Measurements from ENCODE around the gene JMJD6. TPM values are rescaled to one million over a fixed set of nuclear protein-coding genes. Genes with fewer than 3 reads are reported as not detected.

JMJD6 gene
- total and polyA plus RNA-seq, 2 experiments from 2014 or later: 11.4 to 12.8 TPM

- Histone ChIP-seq H3F3A (replicated peaks; ENCODE audit: low read depth) (0 out of 2 replicates have a peak, but pooled peaks cover 9% of the 10 kb centered on the region), H3K27me3 (ENCODE audit: insufficient read depth) (no peaks in the 10 kb centered on the region), H3K79me2 (replicated peaks; ENCODE audit: insufficient read depth) (no peaks in the 10 kb centered on the region), H3K36me3 (ENCODE audit: insufficient read depth) (no peaks in the 10 kb centered on the region), H3K9me2 (ENCODE audit: insufficient read depth) (peaks cover 2% of the 10 kb centered on the region; the same call in 1 of the 2 replicates), H2AFZ (no peak overlapping the region), H3K4me1 (ENCODE audit: insufficient read depth) (no peaks in the 10 kb centered on the region; the same call in 1 of the 2 replicates), H3K4me2 (no peak overlapping the region), H4K20me1 (replicated peaks; ENCODE audit: insufficient read depth) (no peaks in the 10 kb centered on the region), H3K4me3 (no peak overlapping the region), H3K27ac (ENCODE audit: low read depth) (no peak overlapping the region)
- Mint-ChIP-seq H3K4me3 (no peak overlapping the region), H3K36me3 (ENCODE audit: low read depth) (no peaks in the 10 kb centered on the region), H3K4me1 (peaks cover 11% of the 10 kb centered on the region), H3K27me3 (ENCODE audit: insufficient read depth, low read depth, poor library complexity) (peaks cover 13% of the 10 kb centered on the region), H3K27ac (no peak overlapping the region), H3K9me3 (no peaks in the 10 kb centered on the region)
- ATAC-seq: no peak
- no peak for DNase-seq (ENCODE audit: low spot score)
- TF ChIP-seq EZH2 (IDR thresholded peaks at IDR 0.05; ENCODE audit: low read depth, unreplicated experiment) (no peak), ZNF114 (CRISPR knock-in tag; IDR thresholded peaks at IDR 0.05) (no peak), ZNF331 (CRISPR knock-in tag; IDR thresholded peaks at IDR 0.05; ENCODE audit: low read depth) (no peak), JUNB (IDR thresholded peaks at IDR 0.05; ENCODE audit: unreplicated experiment) (no peak), ETS1 (IDR thresholded peaks at IDR 0.05) (no peak), EZH2phosphoT487 (IDR thresholded peaks at IDR 0.05; ENCODE audit: unreplicated experiment) (no peak), NANOG (IDR thresholded peaks at IDR 0.05; ENCODE audit: borderline replicate concordance) (no peak), CREB1 (CRISPR knock-in tag; IDR thresholded peaks at IDR 0.05; ENCODE audit: low read depth) (no peak)
- TF ChIP-seq, protein P1, sequence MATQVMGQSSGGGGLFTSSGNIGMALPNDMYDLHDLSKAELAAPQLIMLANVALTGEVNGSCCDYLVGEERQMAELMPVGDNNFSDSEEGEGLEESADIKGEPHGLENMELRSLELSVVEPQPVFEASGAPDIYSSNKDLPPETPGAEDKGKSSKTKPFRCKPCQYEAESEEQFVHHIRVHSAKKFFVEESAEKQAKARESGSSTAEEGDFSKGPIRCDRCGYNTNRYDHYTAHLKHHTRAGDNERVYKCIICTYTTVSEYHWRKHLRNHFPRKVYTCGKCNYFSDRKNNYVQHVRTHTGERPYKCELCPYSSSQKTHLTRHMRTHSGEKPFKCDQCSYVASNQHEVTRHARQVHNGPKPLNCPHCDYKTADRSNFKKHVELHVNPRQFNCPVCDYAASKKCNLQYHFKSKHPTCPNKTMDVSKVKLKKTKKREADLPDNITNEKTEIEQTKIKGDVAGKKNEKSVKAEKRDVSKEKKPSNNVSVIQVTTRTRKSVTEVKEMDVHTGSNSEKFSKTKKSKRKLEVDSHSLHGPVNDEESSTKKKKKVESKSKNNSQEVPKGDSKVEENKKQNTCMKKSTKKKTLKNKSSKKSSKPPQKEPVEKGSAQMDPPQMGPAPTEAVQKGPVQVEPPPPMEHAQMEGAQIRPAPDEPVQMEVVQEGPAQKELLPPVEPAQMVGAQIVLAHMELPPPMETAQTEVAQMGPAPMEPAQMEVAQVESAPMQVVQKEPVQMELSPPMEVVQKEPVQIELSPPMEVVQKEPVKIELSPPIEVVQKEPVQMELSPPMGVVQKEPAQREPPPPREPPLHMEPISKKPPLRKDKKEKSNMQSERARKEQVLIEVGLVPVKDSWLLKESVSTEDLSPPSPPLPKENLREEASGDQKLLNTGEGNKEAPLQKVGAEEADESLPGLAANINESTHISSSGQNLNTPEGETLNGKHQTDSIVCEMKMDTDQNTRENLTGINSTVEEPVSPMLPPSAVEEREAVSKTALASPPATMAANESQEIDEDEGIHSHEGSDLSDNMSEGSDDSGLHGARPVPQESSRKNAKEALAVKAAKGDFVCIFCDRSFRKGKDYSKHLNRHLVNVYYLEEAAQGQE (IDR thresholded peaks at IDR 0.05; ENCODE audit: unreplicated experiment): no peak
- TF ChIP-seq, protein P2, sequence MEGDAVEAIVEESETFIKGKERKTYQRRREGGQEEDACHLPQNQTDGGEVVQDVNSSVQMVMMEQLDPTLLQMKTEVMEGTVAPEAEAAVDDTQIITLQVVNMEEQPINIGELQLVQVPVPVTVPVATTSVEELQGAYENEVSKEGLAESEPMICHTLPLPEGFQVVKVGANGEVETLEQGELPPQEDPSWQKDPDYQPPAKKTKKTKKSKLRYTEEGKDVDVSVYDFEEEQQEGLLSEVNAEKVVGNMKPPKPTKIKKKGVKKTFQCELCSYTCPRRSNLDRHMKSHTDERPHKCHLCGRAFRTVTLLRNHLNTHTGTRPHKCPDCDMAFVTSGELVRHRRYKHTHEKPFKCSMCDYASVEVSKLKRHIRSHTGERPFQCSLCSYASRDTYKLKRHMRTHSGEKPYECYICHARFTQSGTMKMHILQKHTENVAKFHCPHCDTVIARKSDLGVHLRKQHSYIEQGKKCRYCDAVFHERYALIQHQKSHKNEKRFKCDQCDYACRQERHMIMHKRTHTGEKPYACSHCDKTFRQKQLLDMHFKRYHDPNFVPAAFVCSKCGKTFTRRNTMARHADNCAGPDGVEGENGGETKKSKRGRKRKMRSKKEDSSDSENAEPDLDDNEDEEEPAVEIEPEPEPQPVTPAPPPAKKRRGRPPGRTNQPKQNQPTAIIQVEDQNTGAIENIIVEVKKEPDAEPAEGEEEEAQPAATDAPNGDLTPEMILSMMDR (conservative IDR thresholded peaks at IDR 0.05; ENCODE audit: low read depth in 2 of 2): no peak
Measured at GRCh38 chr17:76676629-76677028, 49.8 kb downstream of the JMJD6 start.

Measured in GM23338 (cell line).